Thoracic aorta (tissue), 2 donors: Measurements from ENCODE around the gene KCTD1. TPM values are rescaled to one million over a fixed set of nuclear protein-coding genes. Genes with fewer than 3 reads are reported as not detected.

Experiments used
- ATAC-seq: fragments of 150-250 bp; one replicate; pipeline ENCODE4 v1.8.0; 2017; ENCODE audit warnings: low read depth; ENCODE audit not compliant: insufficient number of reproducible peaks, low FRiP score
- DNase-seq: peaks from one replicate; pipeline ENCODE4 v3.0.0-alpha.2; 2020; ENCODE audit warnings: low spot score
- H3K27ac ChIP-seq, 2 donors: fragments of 200-600 bp; sonication (generic); 1 replicate in 1 of 2; 2 replicates in 1 of 2; pipeline ENCODE4 v1.5.1; 2016; ENCODE audit warnings: mild to moderate bottlenecking in 2 of 2, moderate library complexity in 2 of 2
- H3K27me3 ChIP-seq: fragments of 200-600 bp; sonication (generic); replicated peaks from 2 replicates; pipeline ENCODE4 v1.6.0; 2016; ENCODE audit warnings: mild to moderate bottlenecking; ENCODE audit not compliant: insufficient read depth
- H3K36me3 ChIP-seq: fragments of 200-600 bp; sonication (generic); one replicate; pipeline ENCODE4 v1.5.1; 2016
- H3K4me1 ChIP-seq, 2 donors: fragments of 200-600 bp; sonication (generic); 1 replicate in 1 of 2; 2 replicates in 1 of 2; pipeline versions ENCODE4 v1.5.1 to v1.6.0; 2016; ENCODE audit warnings: low read depth in 2 of 2, mild to moderate bottlenecking in 1 of 2; ENCODE audit not compliant: control insufficient read depth in 1 of 2
- H3K4me3 ChIP-seq: fragments of 200-600 bp; sonication (generic); 2 replicates; pipeline ENCODE4 v1.5.1; 2016; ENCODE audit warnings: mild to moderate bottlenecking
- H3K9me3 ChIP-seq: fragments of 200-600 bp; sonication (generic); 2 replicates; pipeline ENCODE4 v1.5.1; 2016
- CTCF ChIP-seq: fragments of 200-600 bp; sonication (generic); IDR thresholded peaks from one replicate; pipeline ENCODE4 v1.5.1; 2019; ENCODE audit warnings: antibody characterized with exemption
- total RNA-seq, 2 donors: library from RNA; depleted of rRNA; stranded (reverse); fragments of >200 nt; gene quantifications; one replicate each; pipeline versions ENCODE4 v1.1.0 to v1.2.3, GENCODE V29; 2016

KCTD1 gene
- total RNA-seq, 2 donors from 2014 or later: 13.4 to 14.7 TPM

DNA sequence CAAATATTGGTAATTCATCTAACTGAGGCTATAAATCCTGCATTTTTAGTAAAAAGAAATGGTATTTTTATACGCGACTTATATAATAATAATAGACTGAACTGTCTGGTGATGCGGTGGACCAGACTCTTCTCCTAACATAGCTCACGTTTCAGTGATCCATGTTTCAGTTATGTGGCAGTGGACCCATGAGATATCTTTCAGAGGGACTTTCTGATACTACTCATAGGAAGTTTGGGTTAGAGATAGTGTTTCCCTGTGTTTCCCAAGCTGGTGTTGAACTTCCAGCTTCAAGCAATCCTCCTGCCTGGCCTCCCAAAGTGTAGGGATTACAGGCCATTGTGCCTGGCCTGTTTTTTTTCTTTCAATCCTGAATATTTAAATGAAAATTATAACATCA lies 59.2 kb downstream of the KCTD1 start:
- H3K4me3 ChIP-seq: no peak overlapping the region
- no peak for DNase-seq
- no peak overlapping the region for H3K27ac ChIP-seq
- no peaks in the 10 kb centered on the region for H3K36me3 ChIP-seq
- no peaks in the 10 kb centered on the region for H3K27me3 ChIP-seq
- ATAC-seq: no peak
- no peaks in the 10 kb centered on the region for H3K9me3 ChIP-seq
- TF ChIP-seq CTCF: no peak
- H3K4me1 ChIP-seq: no peaks in the 10 kb centered on the region

GRCh38 chr18:26488417-26489009 lies 59.8 kb downstream of the KCTD1 start:
- no peak for TF ChIP-seq CTCF
- DNase-seq (no peak), ATAC-seq (no peak)
- no peaks in the 10 kb centered on the region for H3K27me3 ChIP-seq
- no peaks in the 10 kb centered on the region for H3K36me3 ChIP-seq
- no peak overlapping the region for H3K27ac ChIP-seq
- no peak overlapping the region for H3K4me3 ChIP-seq
- H3K9me3 ChIP-seq: no peaks in the 10 kb centered on the region
- H3K4me1 ChIP-seq: no peaks in the 10 kb centered on the region

DNA sequence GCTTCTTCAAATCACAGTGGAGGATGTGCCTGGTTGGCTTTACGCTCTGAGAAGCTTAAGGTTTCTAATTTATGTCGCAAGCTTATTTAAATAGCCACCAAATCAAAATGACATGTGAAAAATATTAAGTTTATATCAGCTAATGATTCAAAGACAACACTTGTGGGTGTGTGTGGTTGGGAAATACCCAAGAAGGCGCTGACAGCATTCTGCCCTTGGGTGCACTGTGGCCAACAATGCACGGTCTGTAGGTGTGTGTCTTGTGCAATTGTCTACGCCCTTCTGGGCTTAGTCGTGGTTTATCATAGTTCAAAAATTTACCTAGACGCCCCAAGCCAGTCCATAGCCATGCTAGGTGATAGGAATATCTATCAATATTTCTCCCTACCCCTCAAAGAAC lies 60.9 kb downstream of the KCTD1 start:
- no peak overlapping the region for H3K4me3 ChIP-seq
- DNase-seq: no peak
- H3K27ac ChIP-seq: no peak overlapping the region
- H3K27me3 ChIP-seq: no peaks in the 10 kb centered on the region
- no peaks in the 10 kb centered on the region for H3K36me3 ChIP-seq
- no peak for ATAC-seq
- no peaks in the 10 kb centered on the region for H3K4me1 ChIP-seq
- TF ChIP-seq CTCF: no peak
- no peaks in the 10 kb centered on the region for H3K9me3 ChIP-seq

DNA sequence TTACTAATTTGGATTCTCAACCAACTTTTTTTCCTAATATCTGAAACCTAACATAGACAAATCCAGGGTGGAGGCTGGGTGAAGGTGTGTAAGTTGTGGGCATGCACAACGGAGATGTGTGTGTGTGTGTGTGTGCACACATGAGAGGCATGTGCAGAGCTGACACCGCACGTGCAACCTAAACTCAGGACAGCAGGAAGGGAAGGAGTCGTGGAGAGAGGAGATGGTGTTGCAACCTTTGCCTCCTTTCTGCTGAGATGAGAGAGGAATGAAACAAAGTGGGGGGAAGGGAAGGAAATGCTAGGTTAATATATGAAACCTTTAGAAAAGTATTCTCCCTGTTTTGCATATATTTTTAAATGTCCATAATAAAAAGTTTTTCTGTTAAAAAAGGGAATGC lies 64.7 kb downstream of the KCTD1 start:
- no peaks in the 10 kb centered on the region for H3K9me3 ChIP-seq
- no peaks in the 10 kb centered on the region for H3K36me3 ChIP-seq
- no peak for TF ChIP-seq CTCF
- no peak for ATAC-seq
- H3K4me3 ChIP-seq: no peak overlapping the region
- H3K27me3 ChIP-seq: no peaks in the 10 kb centered on the region
- H3K27ac ChIP-seq: no peak overlapping the region
- no peak for DNase-seq
- H3K4me1 ChIP-seq: no peaks in the 10 kb centered on the region

DNA sequence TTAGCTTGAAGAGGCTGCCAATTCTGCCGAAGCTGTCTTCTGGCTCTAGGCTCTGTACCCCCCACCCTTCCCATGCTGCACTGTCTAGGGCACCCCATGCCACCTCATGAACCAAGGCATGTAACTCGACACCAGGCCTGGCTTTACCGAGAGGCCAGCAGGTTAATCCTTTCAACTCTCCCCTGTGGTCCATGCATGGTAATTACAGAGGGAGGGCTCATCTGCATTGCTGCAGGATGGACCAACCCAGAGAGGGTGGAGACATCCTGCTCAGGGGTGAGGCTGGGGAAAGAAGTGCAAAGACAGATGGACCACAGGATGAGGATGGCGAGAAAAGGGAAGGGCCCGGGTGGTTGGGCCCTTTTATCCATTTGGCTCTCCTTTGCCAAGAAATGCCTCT lies 65.8 kb downstream of the KCTD1 start:
- H3K4me1 ChIP-seq: no peaks in the 10 kb centered on the region
- no peaks in the 10 kb centered on the region for H3K27me3 ChIP-seq
- H3K36me3 ChIP-seq: no peaks in the 10 kb centered on the region
- ATAC-seq: no peak
- DNase-seq: no peak
- H3K9me3 ChIP-seq: no peaks in the 10 kb centered on the region
- H3K4me3 ChIP-seq: no peak overlapping the region
- no peak for TF ChIP-seq CTCF
- no peak overlapping the region for H3K27ac ChIP-seq
